Right atrium auricular region (tissue), 2 donors: ENCODE data around the gene ZBTB48. TPM values are rescaled to one million over a fixed set of nuclear protein-coding genes. Genes with fewer than 3 reads are reported as not detected.

ENCODE experiments used
- DNase-seq: peaks from one replicate; pipeline ENCODE4 v3.0.0-alpha.2; 2019; ENCODE audit warnings: low spot score
- H3K27ac ChIP-seq, 2 donors: fragments of 200-600 bp; sonication (generic); 1 replicate in 1 of 2; 2 replicates in 1 of 2; pipeline ENCODE4 v1.5.1; 2016 to 2019
- H3K27me3 ChIP-seq, 2 donors: fragments of 200-600 bp; sonication (generic); one replicate each; pipeline versions ENCODE4 v1.5.1 to v1.6.0; 2017 to 2019
- H3K36me3 ChIP-seq: fragments of 200-600 bp; sonication (generic); one replicate; pipeline ENCODE4 v1.5.1; 2016
- H3K4me1 ChIP-seq, 2 donors: fragments of 200-600 bp; sonication (generic); one replicate each; pipeline versions ENCODE4 v1.5.1 to v1.6.0; 2017 to 2019
- H3K4me3 ChIP-seq, 2 donors: fragments of 200-600 bp; sonication (generic); 1 replicate in 1 of 2; 2 replicates in 1 of 2; pipeline ENCODE4 v1.5.1; 2017 to 2019; ENCODE audit warnings: mild to moderate bottlenecking in 1 of 2, moderate library complexity in 1 of 2
- H3K9me3 ChIP-seq, 2 donors: fragments of 200-600 bp; sonication (generic); one replicate each; pipeline ENCODE4 v1.5.1; 2019
- total RNA-seq, 2 donors: library from RNA; depleted of rRNA; stranded (reverse); fragments of >200 nt; gene quantifications; one replicate each; pipeline ENCODE4 v1.1.0, GENCODE V29; 2016
- TF ChIP-seq, protein P1 (sequence below), 2 donors: fragments of 200-600 bp; sonication (generic); IDR thresholded peaks; one replicate each; pipeline ENCODE4 v1.5.1; 2019; ENCODE audit warnings: antibody characterized with exemption in 2 of 2

ZBTB48 gene
- total RNA-seq, 2 donors from 2014 or later: 4.0 to 9.0 TPM

GRCh38 chr1:6603915-6604558, 24.2 kb downstream of the ZBTB48 start:
- Histone ChIP-seq H3K27ac (peak overlapping the region; percentile 99 to 100), H3K4me3 (peak overlapping the region; percentile 76 to 79), H3K36me3 (peaks cover 3% of the 10 kb centered on the region), H3K9me3 (no peaks in the 10 kb centered on the region), H3K27me3 (no peaks in the 10 kb centered on the region), H3K4me1 (peaks cover 0 to 46% of the 10 kb centered on the region in 2 donors)
- peak; percentile 92 for DNase-seq
- TF ChIP-seq, protein P1, sequence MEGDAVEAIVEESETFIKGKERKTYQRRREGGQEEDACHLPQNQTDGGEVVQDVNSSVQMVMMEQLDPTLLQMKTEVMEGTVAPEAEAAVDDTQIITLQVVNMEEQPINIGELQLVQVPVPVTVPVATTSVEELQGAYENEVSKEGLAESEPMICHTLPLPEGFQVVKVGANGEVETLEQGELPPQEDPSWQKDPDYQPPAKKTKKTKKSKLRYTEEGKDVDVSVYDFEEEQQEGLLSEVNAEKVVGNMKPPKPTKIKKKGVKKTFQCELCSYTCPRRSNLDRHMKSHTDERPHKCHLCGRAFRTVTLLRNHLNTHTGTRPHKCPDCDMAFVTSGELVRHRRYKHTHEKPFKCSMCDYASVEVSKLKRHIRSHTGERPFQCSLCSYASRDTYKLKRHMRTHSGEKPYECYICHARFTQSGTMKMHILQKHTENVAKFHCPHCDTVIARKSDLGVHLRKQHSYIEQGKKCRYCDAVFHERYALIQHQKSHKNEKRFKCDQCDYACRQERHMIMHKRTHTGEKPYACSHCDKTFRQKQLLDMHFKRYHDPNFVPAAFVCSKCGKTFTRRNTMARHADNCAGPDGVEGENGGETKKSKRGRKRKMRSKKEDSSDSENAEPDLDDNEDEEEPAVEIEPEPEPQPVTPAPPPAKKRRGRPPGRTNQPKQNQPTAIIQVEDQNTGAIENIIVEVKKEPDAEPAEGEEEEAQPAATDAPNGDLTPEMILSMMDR (IDR thresholded peaks at IDR 0.05): no peak

GRCh38 chr1:6612641-6613360, 33.0 kb downstream of the ZBTB48 start:
- Histone ChIP-seq H3K4me3 (peak overlapping the region; percentile 97 to 98), H3K27ac (peak overlapping the region; percentile 96 to 97), H3K27me3 (no peaks in the 10 kb centered on the region), H3K4me1 (peaks cover 0 to 38% of the 10 kb centered on the region in 2 donors), H3K9me3 (no peaks in the 10 kb centered on the region), H3K36me3 (no peaks in the 10 kb centered on the region)
- peak; percentile 73 for DNase-seq
- TF ChIP-seq, protein P1 (IDR thresholded peaks at IDR 0.05): peak in 1 of 2 donors; percentile 38

DNA sequence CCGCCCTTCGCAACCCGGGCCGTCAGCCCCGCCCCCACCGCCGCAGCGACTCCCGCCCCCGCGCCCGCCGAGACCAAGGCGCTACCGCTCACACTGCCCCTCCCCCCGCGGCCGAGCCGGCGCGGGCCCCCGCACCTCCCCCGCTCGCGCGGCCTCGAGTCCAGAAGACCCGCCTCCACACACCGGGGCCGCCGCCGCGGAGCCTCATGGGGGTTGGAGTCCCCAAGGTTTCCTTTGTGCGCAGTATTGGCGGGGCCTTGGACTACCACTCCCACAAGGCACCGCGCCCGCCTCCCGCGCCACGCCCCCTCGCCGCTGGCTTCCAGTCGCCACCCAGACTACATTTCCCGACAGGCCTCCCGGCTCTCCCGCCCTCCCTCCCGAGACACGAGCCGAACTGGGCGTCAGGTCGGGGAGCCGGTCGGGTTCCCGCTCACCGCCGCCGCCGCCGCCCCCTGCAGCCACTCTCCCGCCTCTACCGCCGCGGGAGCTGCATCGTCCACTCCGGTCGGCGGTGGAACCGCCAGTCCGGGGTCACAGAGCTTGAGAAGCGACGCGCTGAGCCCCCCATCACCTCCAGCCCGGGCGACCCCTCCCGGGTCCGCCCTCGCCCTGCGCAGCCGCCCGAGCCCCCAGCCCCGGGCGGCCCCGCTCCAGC, 33.7 kb downstream of the ZBTB48 start, which contains the start of gene PHF13:
PHF13 (plus strand) TSS at position 371 of the 658 bp plus-strand sequence. CDS start 336 bp downstream, outside the sequence.
- no peaks in the 10 kb centered on the region for H3K9me3 ChIP-seq
- H3K4me3 ChIP-seq: peak within 1 kb of the TSS; percentile 97 to 98
- H3K27ac ChIP-seq: peak within 1 kb of the TSS; percentile 96 to 97
- TF ChIP-seq, protein P1 (IDR thresholded peaks at IDR 0.05): no peak
- no peaks in the 10 kb centered on the region for H3K27me3 ChIP-seq
- no peaks in the 10 kb centered on the region for H3K36me3 ChIP-seq
- H3K4me1 ChIP-seq: peaks cover 0 to 38% of the 10 kb centered on the region in 2 donors
- DNase-seq: peak; percentile 100

DNA sequence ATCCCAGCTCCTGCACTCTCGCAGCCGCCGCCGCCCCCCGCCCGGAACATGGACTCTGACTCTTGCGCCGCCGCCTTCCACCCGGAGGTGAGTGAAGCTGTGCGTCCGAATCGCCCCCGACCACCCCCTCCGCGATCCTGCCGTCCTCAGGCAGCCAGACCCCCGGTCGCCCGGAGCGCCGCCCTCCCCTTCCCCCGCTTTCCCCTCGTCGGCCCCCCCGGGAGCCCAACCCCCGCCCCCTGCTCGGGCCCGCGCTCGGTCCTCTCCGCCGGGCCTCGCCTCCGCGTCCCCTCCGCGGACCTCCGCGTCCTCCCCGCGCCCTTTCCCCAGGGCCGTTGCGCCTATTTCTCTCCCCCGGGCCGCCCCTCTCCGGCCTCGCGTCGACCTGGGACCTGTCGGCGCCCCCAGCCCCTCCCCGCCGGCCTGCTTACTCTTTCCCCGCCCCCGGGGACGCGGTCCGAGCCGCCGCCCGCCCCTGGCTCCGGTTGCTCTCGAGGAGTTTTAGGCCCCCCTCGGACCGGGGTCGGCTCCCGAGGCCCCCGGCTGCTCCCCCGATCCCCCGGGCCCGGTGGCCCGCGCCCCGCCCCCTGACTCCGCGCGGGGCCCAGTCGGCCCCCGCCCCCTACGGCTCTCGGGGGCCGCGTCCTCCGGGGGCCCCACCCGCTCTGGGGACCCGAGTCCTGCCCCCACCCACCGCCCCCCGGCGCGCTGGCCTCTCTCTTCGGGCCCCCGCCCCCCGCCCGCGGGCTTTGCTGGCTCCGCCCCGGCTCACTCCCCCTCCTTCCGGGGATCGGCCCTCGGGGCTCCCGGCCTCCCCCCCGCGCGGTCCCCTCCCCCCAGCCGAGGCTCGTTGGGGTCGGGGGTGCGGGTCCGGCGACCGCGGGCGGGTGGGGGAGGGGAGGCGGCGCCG, 34.5 kb downstream of the ZBTB48 start:
- peak overlapping the region; percentile 96 to 97 for H3K27ac ChIP-seq
- H3K27me3 ChIP-seq: no peaks in the 10 kb centered on the region
- DNase-seq: no peak
- H3K4me3 ChIP-seq: peak overlapping the region; percentile 97 to 98
- H3K36me3 ChIP-seq: peaks cover 2% of the 10 kb centered on the region
- no peaks in the 10 kb centered on the region for H3K9me3 ChIP-seq
- TF ChIP-seq, protein P1 (IDR thresholded peaks at IDR 0.05): no peak
- H3K4me1 ChIP-seq: peaks cover 0 to 35% of the 10 kb centered on the region in 2 donors
